Astrocyte (in vitro differentiated cells and primary cell): ENCODE measurements around the gene DTNB.

Experiments used
- EZH2 ChIP-seq: IDR thresholded peaks from 2 replicates; pipeline ENCODE4 v1.6.1; 2012; ENCODE audit warnings: mild to moderate bottlenecking, low read length, inconsistent platforms; ENCODE audit not compliant: insufficient read depth
- TF ChIP-seq, protein P1 (sequence below): IDR thresholded peaks from 2 replicates; pipeline ENCODE4 v1.5.1; 2011; ENCODE audit warnings: low read depth, mild to moderate bottlenecking, inconsistent platforms, low read length, moderate library complexity; ENCODE audit not compliant: insufficient read depth

DNA sequence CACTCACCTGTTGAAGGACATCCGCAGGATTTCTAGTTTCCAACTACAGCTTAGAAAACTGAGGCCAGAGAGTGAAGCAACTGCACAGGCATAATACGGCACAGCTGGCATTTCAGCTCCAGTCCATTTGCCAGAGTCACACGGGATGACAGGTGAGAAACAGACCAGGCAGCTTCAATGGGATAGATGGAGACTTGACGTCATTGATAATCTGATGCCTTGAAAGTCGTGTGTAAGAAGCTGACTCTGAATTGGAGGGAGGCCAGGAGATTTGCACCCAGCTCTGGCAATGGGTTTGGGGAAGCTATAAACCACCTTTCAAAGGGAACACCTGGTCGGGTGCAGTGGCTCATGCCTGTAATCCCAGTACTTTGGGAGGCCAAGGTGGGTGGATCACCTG is 319.3 kb downstream of the DTNB start:
- TF ChIP-seq EZH2, result no peak
- TF ChIP-seq, protein P1, sequence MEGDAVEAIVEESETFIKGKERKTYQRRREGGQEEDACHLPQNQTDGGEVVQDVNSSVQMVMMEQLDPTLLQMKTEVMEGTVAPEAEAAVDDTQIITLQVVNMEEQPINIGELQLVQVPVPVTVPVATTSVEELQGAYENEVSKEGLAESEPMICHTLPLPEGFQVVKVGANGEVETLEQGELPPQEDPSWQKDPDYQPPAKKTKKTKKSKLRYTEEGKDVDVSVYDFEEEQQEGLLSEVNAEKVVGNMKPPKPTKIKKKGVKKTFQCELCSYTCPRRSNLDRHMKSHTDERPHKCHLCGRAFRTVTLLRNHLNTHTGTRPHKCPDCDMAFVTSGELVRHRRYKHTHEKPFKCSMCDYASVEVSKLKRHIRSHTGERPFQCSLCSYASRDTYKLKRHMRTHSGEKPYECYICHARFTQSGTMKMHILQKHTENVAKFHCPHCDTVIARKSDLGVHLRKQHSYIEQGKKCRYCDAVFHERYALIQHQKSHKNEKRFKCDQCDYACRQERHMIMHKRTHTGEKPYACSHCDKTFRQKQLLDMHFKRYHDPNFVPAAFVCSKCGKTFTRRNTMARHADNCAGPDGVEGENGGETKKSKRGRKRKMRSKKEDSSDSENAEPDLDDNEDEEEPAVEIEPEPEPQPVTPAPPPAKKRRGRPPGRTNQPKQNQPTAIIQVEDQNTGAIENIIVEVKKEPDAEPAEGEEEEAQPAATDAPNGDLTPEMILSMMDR, result no peak
